ENCODE measurements around the gene CCDC33.

The CCDC33 gene

GRCh38 chr15:74303741-74304309 is 67.7 kb downstream of the CCDC33 start:
- no peak overlapping the region for H2BK5ac ChIP-seq (ENCODE audit: low read length)
- H3K27ac ChIP-seq (replicated peaks; ENCODE audit: low read length) = no peak overlapping the region
- WGBS, 2 donors (ENCODE audit: extremely low coverage in 2 of 2, insufficient read length in 2 of 2, insufficient replicate concordance in 1 of 2) = no CpG with 5 or more reads among the region's 6 CpGs
- H4K91ac ChIP-seq (ENCODE audit: low read depth, low read length, poor library complexity) = no peak overlapping the region
- H3K4me2 ChIP-seq (ENCODE audit: insufficient read depth, low read length, poor library complexity, severe bottlenecking) = no peak overlapping the region
- H2AK5ac ChIP-seq (ENCODE audit: low read depth, low read length) = no peak overlapping the region
- H3K79me1 ChIP-seq (ENCODE audit: low read depth, low read length) = no peaks in the 10 kb centered on the region
- no peak overlapping the region for H3K9ac ChIP-seq (ENCODE audit: low read depth, low read length, poor library complexity)
- no peak overlapping the region for H4K8ac ChIP-seq (ENCODE audit: low read depth, low read length)
- peaks cover 55 to 62% of the 10 kb centered on the region in 2 donors for H3K4me1 ChIP-seq (ENCODE audit: control insufficient read depth in 2 of 2, insufficient read depth in 1 of 2, low read depth in 1 of 2, low read length in 2 of 2)
- peak overlapping the region; percentile 92 for H2BK120ac ChIP-seq (ENCODE audit: low read depth, low read length)
- peak overlapping the region; percentile 23 for H2BK15ac ChIP-seq (ENCODE audit: low read length)
- H3K23ac ChIP-seq (ENCODE audit: low read depth, low read length, poor library complexity) = no peak overlapping the region
- no peak overlapping the region for H3K14ac ChIP-seq (ENCODE audit: low read length)
- no peak overlapping the region for H3K4ac ChIP-seq (ENCODE audit: low read length)
- no peaks in the 10 kb centered on the region for H3K36me3 ChIP-seq (replicated peaks in 1 of 2; ENCODE audit: control insufficient read depth in 2 of 2, insufficient read depth in 2 of 2, low read length in 2 of 2)
- no peak overlapping the region for H2BK12ac ChIP-seq (ENCODE audit: low read length)
- peak overlapping the region; percentile 87 for H3K18ac ChIP-seq (ENCODE audit: low read length)
- H3K4me3 ChIP-seq (ENCODE audit: low read length in 2 of 2) = no peak overlapping the region
- no peak overlapping the region for H2AFZ ChIP-seq (ENCODE audit: low read length)
- H3K27me3 ChIP-seq (ENCODE audit: control insufficient read depth in 3 of 3, insufficient read depth in 3 of 3, low read depth in 1 of 3, low read length in 3 of 3) = peaks cover 0 to 11% (median 2%) of the 10 kb centered on the region in 3 experiments
- H3K9me3 ChIP-seq (replicated peaks in 1 of 2; ENCODE audit: control insufficient read depth in 2 of 2, insufficient read depth in 1 of 2, low read depth in 1 of 2, low read length in 2 of 2) = no peaks in the 10 kb centered on the region
- DNase-seq (ENCODE audit: low spot score) = no peak

- H4K8ac ChIP-seq (ENCODE audit: low read depth, low read length) = peak overlapping the region; percentile 54
- no peaks in the 10 kb centered on the region for H3K9me3 ChIP-seq (replicated peaks in 1 of 2; ENCODE audit: control insufficient read depth in 2 of 2, insufficient read depth in 1 of 2, low read depth in 1 of 2, low read length in 2 of 2)
- peak overlapping the region; percentile 61 for H3K18ac ChIP-seq (ENCODE audit: low read length)
- peaks cover 0 to 15% (median 2%) of the 10 kb centered on the region in 3 experiments for H3K27me3 ChIP-seq (ENCODE audit: control insufficient read depth in 3 of 3, insufficient read depth in 3 of 3, low read depth in 1 of 3, low read length in 3 of 3)
- no peak overlapping the region for H2BK5ac ChIP-seq (ENCODE audit: low read length)
- H3K27ac ChIP-seq (replicated peaks; ENCODE audit: low read length) = no peak overlapping the region
- H4K91ac ChIP-seq (ENCODE audit: low read depth, low read length, poor library complexity) = no peak overlapping the region
- H3K4me2 ChIP-seq (ENCODE audit: insufficient read depth, low read length, poor library complexity, severe bottlenecking) = no peak overlapping the region
- H2BK12ac ChIP-seq (ENCODE audit: low read length) = no peak overlapping the region
- no peak overlapping the region for H2AFZ ChIP-seq (ENCODE audit: low read length)
- peaks cover 55 to 68% of the 10 kb centered on the region in 2 donors for H3K4me1 ChIP-seq (ENCODE audit: control insufficient read depth in 2 of 2, insufficient read depth in 1 of 2, low read depth in 1 of 2, low read length in 2 of 2)
- no peaks in the 10 kb centered on the region for H3K79me1 ChIP-seq (ENCODE audit: low read depth, low read length)
- H3K23ac ChIP-seq (ENCODE audit: low read depth, low read length, poor library complexity) = no peak overlapping the region
- H2BK120ac ChIP-seq (ENCODE audit: low read depth, low read length) = peak overlapping the region; percentile 57
- H3K36me3 ChIP-seq (replicated peaks in 1 of 2; ENCODE audit: control insufficient read depth in 2 of 2, insufficient read depth in 2 of 2, low read length in 2 of 2) = no peaks in the 10 kb centered on the region
- no peak overlapping the region for H2BK15ac ChIP-seq (ENCODE audit: low read length)
- WGBS, 2 donors (ENCODE audit: extremely low coverage in 2 of 2, insufficient read length in 2 of 2, insufficient replicate concordance in 1 of 2) = no CpG with 5 or more reads among the region's 12 CpGs
- H3K4ac ChIP-seq (ENCODE audit: low read length) = peak overlapping the region; percentile 27
- H3K4me3 ChIP-seq (ENCODE audit: low read length in 2 of 2) = no peak overlapping the region
- no peak overlapping the region for H3K14ac ChIP-seq (ENCODE audit: low read length)
- no peak overlapping the region for H3K9ac ChIP-seq (ENCODE audit: low read depth, low read length, poor library complexity)
- DNase-seq (ENCODE audit: low spot score) = no peak
- peak overlapping the region; percentile 42 for H2AK5ac ChIP-seq (ENCODE audit: low read depth, low read length)
These were observed 68.3 kb downstream of the CCDC33 start for GRCh38 chr15:74304431-74304830.

GRCh38 chr15:74305687-74306086 is 69.6 kb downstream of the CCDC33 start:
- no peaks in the 10 kb centered on the region for H3K79me1 ChIP-seq (ENCODE audit: low read depth, low read length)
- no peak overlapping the region for H3K27ac ChIP-seq (replicated peaks; ENCODE audit: low read length)
- no peak for DNase-seq (ENCODE audit: low spot score)
- H3K4me2 ChIP-seq (ENCODE audit: insufficient read depth, low read length, poor library complexity, severe bottlenecking) = no peak overlapping the region
- H4K8ac ChIP-seq (ENCODE audit: low read depth, low read length) = no peak overlapping the region
- H3K9me3 ChIP-seq (replicated peaks in 1 of 2; ENCODE audit: control insufficient read depth in 2 of 2, insufficient read depth in 1 of 2, low read depth in 1 of 2, low read length in 2 of 2) = no peaks in the 10 kb centered on the region
- H4K91ac ChIP-seq (ENCODE audit: low read depth, low read length, poor library complexity) = no peak overlapping the region
- no peak overlapping the region for H3K14ac ChIP-seq (ENCODE audit: low read length)
- no CpG with 5 or more reads among the region's 7 CpGs for WGBS, 2 donors (ENCODE audit: extremely low coverage in 2 of 2, insufficient read length in 2 of 2, insufficient replicate concordance in 1 of 2)
- H2BK5ac ChIP-seq (ENCODE audit: low read length) = no peak overlapping the region
- no peak overlapping the region for H3K23ac ChIP-seq (ENCODE audit: low read depth, low read length, poor library complexity)
- no peak overlapping the region for H3K4me3 ChIP-seq (ENCODE audit: low read length in 2 of 2)
- no peak overlapping the region for H2AK5ac ChIP-seq (ENCODE audit: low read depth, low read length)
- H3K27me3 ChIP-seq (ENCODE audit: control insufficient read depth in 3 of 3, insufficient read depth in 3 of 3, low read depth in 1 of 3, low read length in 3 of 3) = peaks cover 0 to 13% (median 0%) of the 10 kb centered on the region in 3 experiments
- no peak overlapping the region for H3K18ac ChIP-seq (ENCODE audit: low read length)
- H3K36me3 ChIP-seq (replicated peaks in 1 of 2; ENCODE audit: control insufficient read depth in 2 of 2, insufficient read depth in 2 of 2, low read length in 2 of 2) = no peaks in the 10 kb centered on the region
- no peak overlapping the region for H2BK12ac ChIP-seq (ENCODE audit: low read length)
- H3K4ac ChIP-seq (ENCODE audit: low read length) = no peak overlapping the region
- no peak overlapping the region for H2AFZ ChIP-seq (ENCODE audit: low read length)
- peaks cover 44 to 62% of the 10 kb centered on the region in 2 donors for H3K4me1 ChIP-seq (ENCODE audit: control insufficient read depth in 2 of 2, insufficient read depth in 1 of 2, low read depth in 1 of 2, low read length in 2 of 2)
- H2BK15ac ChIP-seq (ENCODE audit: low read length) = no peak overlapping the region
- H3K9ac ChIP-seq (ENCODE audit: low read depth, low read length, poor library complexity) = no peak overlapping the region
- H2BK120ac ChIP-seq (ENCODE audit: low read depth, low read length) = no peak overlapping the region

GRCh38 chr15:74306781-74307217 is 70.7 kb downstream of the CCDC33 start:
- WGBS, 2 donors (ENCODE audit: extremely low coverage in 2 of 2, insufficient read length in 2 of 2, insufficient replicate concordance in 1 of 2) = no CpG with 5 or more reads among the region's 10 CpGs
- H3K18ac ChIP-seq (ENCODE audit: low read length) = no peak overlapping the region
- no peak overlapping the region for H2BK12ac ChIP-seq (ENCODE audit: low read length)
- no peak overlapping the region for H4K91ac ChIP-seq (ENCODE audit: low read depth, low read length, poor library complexity)
- H3K4ac ChIP-seq (ENCODE audit: low read length) = no peak overlapping the region
- H4K8ac ChIP-seq (ENCODE audit: low read depth, low read length) = no peak overlapping the region
- H3K27me3 ChIP-seq (ENCODE audit: control insufficient read depth in 3 of 3, insufficient read depth in 3 of 3, low read depth in 1 of 3, low read length in 3 of 3) = peaks cover 0 to 5% (median 0%) of the 10 kb centered on the region in 3 experiments
- H2BK120ac ChIP-seq (ENCODE audit: low read depth, low read length) = peak overlapping the region; percentile 25
- no peak overlapping the region for H3K4me2 ChIP-seq (ENCODE audit: insufficient read depth, low read length, poor library complexity, severe bottlenecking)
- H3K36me3 ChIP-seq (replicated peaks in 1 of 2; ENCODE audit: control insufficient read depth in 2 of 2, insufficient read depth in 2 of 2, low read length in 2 of 2) = no peaks in the 10 kb centered on the region
- no peak overlapping the region for H3K9ac ChIP-seq (ENCODE audit: low read depth, low read length, poor library complexity)
- H2AFZ ChIP-seq (ENCODE audit: low read length) = no peak overlapping the region
- no peak overlapping the region for H2AK5ac ChIP-seq (ENCODE audit: low read depth, low read length)
- H3K23ac ChIP-seq (ENCODE audit: low read depth, low read length, poor library complexity) = no peak overlapping the region
- H3K14ac ChIP-seq (ENCODE audit: low read length) = no peak overlapping the region
- H2BK5ac ChIP-seq (ENCODE audit: low read length) = no peak overlapping the region
- no peak for DNase-seq (ENCODE audit: low spot score)
- H3K79me1 ChIP-seq (ENCODE audit: low read depth, low read length) = no peaks in the 10 kb centered on the region
- no peaks in the 10 kb centered on the region for H3K9me3 ChIP-seq (replicated peaks in 1 of 2; ENCODE audit: control insufficient read depth in 2 of 2, insufficient read depth in 1 of 2, low read depth in 1 of 2, low read length in 2 of 2)
- peaks cover 42 to 54% of the 10 kb centered on the region in 2 donors for H3K4me1 ChIP-seq (ENCODE audit: control insufficient read depth in 2 of 2, insufficient read depth in 1 of 2, low read depth in 1 of 2, low read length in 2 of 2)
- peak overlapping the region; percentile 8 for H2BK15ac ChIP-seq (ENCODE audit: low read length)
- H3K4me3 ChIP-seq (ENCODE audit: low read length in 2 of 2) = no peak overlapping the region
- peak overlapping the region; percentile 7 for H3K27ac ChIP-seq (replicated peaks; ENCODE audit: low read length)
